OCI-LY3 (cell line): ENCODE measurements around the gene FHL2.

Source experiments
- CTCF ChIP-seq: fragments of 200-600, 300-600 bp; sonication (generic); IDR thresholded peaks from 2 replicates; pipeline ENCODE4 v1.5.1; 2014; ENCODE audit warnings: antibody characterized with exemption, low read length, low read depth
- EZH2phosphoT487 ChIP-seq: fragments of 200-600 bp; shearing (Covaris generic); IDR thresholded peaks from 2 replicates; pipeline ENCODE4 v1.6.1; 2018; ENCODE audit warnings: antibody characterized with exemption, mixed run types, low read depth

- TF ChIP-seq CTCF = no peak
- TF ChIP-seq EZH2phosphoT487 = no peak
Observed at GRCh38 chr2:105427485-105427884, 28.6 kb upstream of the FHL2 start.
